EH (cell line): ENCODE results near the gene COL6A5.

Source experiments
- DNase-seq: peaks from one replicate; pipeline ENCODE4 v3.0.0-alpha.2; 2015; ENCODE audit warnings: low read depth

The COL6A5 gene

GRCh38 chr3:130522399-130522798, 176.9 kb downstream of the COL6A5 start:
- DNase-seq = no peak

GRCh38 chr3:130527426-130527825, 182.0 kb downstream of the COL6A5 start:
- DNase-seq = no peak

GRCh38 chr3:130528120-130528519, 182.6 kb downstream of the COL6A5 start:
- DNase-seq = no peak

GRCh38 chr3:130529486-130530215, 184.2 kb downstream of the COL6A5 start:
- DNase-seq = no peak

- no peak for DNase-seq
These were observed 187.8 kb downstream of the COL6A5 start for GRCh38 chr3:130533247-130533646.
